Stimulated activated CD4-positive, alpha-beta T cell treated with anti-CD3 and anti-CD28 coated beads, Interleukin-12 subunit alpha, Interleukin-12 subunit beta, amount 100 ng/mL, for 48 hours (primary cell): ENCODE measurements around the gene GHSR.

Source experiments
- DNase-seq, 3 donors: peaks; one replicate each; pipeline ENCODE4 v3.0.0-alpha.2; 2020; ENCODE audit warnings: low read depth in 2 of 3, low spot score in 1 of 3

Gene GHSR

DNA sequence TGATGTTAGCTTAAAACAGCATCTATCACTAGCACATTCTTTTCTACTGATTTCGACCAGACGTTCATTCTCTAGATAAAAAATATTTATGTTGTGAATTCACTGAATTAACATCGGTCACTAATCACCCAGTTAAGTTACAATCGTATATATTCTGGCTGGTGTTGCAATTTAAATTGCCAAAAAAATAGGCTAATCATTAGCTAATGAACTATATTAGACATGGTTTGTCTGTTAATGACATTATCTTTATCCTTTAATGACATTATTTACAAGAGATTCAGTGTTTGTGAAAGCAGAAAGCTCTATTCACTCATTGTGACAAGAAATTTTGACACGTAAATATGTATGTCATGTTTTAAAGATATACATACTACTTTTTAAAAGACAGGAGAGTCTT lies 6.7 kb downstream of the GHSR start:
- no peak for DNase-seq

DNA sequence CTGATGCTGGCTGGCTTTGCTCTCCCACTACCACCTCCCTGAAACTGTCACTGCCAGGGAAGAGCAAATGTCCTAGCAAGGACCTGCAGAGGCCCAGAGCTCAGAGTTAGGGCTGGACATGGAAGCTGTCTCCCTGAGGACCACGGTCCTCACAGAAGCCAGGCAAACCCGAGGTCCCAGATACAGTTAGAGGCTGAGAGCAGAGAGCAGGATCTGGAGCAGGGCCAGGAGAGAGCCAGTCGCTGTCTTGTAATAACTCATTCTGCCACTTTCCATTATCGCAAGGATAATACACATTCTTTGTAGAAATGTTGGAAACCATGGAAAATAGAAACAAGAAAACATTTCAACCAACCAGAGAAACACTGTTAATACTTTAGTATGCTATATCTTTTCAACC lies 10.1 kb downstream of the GHSR start:
- DNase-seq: no peak

DNA sequence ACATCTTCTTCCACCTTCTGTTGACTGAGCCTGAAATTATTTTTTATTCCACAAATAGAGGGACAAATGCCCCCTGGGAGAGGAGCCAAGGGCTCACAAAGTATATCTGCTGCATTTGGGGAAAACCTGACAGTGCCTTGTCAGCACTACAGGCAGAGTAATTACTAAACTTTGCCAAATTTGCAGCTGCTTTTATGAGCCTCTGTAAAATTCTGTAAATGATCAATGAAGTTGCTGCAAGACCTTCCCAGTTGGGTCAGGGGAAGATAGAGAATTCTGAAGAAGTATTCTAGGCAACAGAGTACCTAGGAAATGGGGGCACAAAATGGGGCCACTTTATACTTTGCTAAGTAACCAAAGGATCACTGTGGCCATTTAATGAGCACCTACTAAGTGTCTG lies 10.5 kb downstream of the GHSR start:
- no peak for DNase-seq

DNA sequence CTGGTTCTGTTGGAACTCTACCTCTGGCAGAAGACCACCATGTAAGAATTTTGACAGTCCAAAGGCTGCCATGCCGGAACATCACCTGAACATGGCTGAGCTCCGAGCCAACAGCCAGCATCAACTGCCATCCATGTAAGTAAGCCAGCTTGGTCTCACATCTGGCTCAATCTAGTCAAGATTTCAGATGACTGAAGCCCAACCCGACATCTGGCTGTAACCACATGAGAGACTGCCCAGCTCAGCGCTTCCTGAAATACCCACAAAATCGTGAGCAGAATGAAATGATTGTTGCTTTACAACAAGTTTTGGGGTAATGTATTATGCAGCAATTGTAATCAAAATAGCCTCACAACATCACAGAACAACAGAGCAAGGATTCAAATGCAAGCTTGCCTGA lies 32.9 kb downstream of the GHSR start:
- no peak for DNase-seq

DNA sequence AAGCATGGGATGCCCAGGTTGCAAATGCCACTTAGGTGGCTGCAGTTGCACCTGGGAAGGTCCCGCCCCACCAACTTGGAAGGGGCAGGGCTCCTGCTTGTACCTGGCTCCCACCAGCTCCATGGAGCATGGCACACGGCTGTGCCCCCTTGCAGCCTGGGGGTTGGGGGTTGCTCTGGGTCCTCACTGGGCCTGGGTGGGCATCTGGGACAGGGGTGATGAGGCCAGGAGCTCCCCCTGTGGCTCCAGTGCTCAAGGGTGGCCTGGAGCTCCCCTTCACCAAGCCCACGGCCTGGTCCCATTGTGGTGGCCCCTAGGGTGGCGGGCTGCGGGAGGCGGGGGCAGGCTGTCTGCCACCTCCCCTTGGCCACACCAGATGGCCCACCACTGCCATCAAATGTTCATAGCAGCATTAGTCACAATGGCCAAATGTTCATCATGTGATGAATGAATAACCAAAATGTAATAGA lies 36.7 kb downstream of the GHSR start:
- DNase-seq: no peak

DNA sequence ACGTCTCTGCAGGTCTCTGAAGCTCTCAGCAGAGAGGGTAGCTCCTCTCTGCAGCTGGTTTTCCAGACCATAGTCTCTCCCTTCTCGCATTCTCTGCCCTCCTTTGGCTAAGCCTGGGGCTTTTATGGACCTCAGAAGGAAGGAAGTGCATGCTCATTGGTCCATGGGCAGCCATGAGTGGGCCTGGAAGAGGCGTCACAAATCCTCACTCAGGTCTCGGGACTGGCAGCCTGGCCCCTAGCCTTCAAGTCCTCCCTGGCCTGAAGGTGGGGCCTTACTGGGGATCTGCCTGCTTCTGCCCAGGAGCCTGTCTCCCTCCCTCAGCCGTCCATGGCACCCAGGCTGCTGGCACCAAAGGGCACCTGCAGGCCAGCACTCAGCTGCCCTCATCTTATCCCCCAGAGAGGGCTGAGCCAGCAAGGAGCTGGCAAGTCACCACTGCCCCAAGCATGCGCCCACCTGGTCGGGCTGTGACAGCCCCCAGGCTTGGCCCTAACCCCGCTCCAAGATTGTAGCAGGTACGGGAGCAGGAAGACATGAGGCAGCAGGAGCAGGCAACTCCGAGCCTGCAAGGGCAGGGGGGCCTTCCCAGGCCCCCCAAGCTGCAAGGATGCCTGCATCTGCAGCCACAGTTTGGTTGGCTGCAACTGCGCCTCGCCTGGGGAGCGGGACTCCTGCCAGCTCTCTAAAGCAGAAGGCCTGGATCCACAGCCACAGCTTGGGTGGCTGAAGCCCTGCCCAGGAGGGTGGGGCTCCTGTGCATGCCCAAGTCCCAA lies 37.4 kb downstream of the GHSR start:
- no peak for DNase-seq

DNA sequence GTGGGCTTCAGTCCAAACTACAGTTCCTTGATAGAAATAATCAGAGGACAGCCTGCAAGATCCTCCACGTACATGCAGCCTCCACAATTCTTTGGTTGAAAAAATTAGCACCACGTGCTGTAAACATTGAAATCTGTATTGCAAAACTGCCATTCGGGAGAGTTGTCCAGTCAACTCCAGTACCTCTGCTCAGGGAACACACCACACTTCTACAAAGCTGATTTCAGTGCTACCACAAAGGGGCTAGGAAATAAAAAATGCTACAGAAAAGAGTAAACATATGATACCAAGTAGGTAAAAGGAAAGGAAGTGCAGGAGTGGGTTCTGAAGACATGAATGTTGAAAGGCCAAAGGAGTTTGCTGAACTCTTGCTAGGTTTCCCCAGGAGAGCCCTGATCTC lies 40.4 kb downstream of the GHSR start:
- DNase-seq: no peak

DNA sequence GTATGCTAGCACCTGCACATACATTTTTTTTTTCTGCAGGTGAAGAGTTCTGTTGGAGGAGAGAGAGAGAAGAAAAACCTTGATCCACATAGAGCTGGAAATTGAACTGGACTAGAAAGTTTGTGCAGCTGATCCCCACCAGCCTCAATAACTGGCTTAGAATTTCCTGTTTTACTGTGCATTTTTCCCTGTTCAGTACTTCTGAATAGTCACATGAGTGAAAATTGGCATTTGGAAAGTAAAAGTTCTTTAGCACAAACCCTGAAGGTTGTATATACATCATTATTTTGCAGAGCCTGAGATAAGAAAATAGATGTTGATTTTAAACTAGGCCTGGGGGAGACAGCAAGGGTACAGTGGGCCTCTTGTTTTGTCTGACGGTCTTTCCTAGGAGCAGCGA lies 42.3 kb downstream of the GHSR start:
- no peak for DNase-seq

DNA sequence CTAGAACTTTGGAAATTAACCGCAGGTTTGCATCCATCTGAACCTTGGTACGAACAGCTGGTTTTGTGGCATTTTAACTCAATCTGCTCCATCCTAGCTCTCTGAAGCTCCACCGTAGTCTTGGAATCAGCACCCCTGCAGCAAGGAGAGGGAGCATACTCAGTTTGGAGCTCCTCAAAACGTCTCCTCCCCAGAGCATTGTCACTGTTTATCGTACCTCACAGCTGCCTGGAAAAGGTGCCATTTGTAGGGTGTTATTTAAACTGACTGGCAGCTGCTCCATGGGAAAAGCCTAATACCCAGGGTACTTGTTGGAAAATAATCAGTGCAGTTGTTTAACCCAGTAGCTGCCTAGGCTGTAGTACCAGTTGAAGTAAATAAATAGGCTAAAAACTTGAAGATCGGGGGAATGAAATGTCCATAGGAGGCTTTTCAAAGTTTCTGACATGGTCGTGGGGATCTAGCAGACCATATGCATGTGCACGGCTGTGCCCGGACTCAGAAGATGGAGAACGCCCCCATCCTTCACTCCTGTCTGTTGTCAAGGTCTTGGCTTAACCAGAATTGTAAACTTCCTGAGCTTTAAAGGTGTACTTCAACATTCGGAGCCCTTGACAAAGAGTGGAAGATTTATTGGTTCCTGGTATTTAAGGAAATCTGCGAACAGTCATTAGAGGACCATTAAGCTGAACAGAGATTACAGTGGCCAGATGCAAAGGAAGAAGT lies 43.9 kb downstream of the GHSR start:
- no peak for DNase-seq

DNA sequence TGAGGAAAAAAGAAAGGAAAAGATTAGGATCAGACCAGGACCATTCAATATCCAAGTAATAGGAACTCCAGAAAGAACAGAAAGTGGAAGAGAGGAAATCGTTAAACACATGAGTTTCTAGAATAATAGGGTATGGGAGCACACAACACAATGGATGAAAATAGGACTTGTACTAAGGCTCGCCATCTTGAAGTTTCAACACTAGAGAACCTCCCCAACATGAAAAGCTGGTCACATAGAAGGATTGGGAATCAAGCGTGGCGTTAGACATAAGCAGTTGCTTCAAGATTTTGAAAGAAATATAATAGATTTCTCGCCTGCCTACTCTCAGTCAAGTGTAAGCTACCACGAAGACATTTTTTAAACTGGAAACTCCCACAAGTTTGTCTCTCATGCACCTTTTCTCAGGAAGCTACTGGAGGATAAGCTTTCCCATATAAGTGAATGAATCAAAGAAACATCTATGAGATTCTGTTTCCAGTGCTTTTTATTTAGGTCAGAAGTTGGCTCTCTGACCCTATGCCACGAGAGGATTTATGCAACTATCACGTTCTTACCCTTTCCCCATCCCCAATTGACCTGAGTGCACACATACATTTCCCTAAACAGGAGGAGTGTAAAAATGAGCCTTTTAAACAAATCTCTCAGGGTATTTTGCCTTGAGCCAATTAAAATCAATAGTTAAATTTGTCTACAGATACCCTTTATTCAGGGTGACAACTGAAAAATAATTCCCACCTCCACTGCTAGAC lies 45.2 kb downstream of the GHSR start:
- DNase-seq: no peak

DNA sequence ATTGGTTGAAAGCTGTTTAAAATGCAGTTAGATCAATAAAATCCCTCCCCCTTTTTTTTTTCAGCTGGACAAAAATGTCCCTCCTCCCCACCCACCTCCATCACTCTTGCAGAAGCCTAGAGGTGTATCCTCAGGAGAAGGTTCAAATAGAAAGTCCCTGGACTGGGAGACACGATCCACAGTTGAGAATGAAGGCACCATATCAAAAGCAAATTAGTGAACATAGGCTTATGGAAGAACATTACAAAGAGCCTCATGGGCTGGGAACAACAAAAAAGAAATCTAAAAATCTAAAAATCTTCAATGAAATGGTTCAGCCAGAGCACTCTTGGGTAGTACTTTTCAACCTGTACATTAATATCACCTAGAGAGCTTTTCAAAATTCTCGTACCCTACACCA lies 46.2 kb downstream of the GHSR start:
- DNase-seq: no peak

DNA sequence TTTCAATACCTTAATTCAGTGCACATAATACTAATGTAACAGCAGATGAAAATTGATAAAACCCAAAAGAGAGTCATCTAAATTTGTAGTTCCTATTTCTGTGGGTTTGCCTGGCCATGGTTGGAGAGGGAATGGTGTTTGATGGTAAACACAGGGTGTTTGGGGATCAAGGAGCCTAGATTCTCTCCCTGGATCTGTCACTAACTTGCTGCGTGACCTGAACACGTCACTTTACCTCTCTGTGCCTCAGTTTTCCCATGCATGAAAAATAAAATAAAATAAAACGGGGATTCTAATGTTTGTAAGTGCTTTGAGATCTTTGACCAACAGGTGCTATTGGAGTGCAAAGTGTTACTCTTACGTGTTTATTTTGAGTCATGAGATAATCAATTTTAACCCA lies 49.8 kb downstream of the GHSR start:
- no peak for DNase-seq

DNA sequence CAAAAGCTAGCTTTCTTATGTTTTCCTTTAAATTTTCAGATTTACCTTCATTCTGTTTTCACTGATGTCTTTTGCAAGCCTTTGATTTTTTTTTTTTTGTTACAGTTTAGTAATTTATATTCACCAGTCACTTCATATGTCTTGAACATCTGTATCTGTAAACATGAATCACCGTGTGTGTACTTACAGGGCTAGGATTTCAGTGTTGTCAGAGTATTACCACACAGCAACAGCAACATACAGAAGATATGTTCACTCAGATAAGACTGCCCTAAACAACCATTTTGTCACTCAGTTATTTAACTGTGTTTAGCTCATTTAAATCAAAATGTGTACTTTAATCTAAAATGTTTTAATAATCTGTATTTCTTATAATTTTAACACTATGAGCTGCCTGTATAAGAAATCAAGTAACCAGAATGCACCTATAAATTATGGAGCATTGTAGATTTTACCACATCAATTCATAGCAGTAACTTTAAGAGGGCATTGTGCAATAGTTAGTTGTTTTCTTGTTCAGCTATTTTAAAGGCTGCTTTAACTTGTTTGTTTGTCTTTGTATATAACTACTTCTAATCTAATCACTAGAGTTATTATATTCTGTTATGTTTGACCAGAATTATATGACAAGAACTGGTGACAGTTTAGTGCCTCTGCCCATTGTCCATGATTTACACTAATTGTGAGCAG lies 50.4 kb downstream of the GHSR start:
- DNase-seq: no peak

DNA sequence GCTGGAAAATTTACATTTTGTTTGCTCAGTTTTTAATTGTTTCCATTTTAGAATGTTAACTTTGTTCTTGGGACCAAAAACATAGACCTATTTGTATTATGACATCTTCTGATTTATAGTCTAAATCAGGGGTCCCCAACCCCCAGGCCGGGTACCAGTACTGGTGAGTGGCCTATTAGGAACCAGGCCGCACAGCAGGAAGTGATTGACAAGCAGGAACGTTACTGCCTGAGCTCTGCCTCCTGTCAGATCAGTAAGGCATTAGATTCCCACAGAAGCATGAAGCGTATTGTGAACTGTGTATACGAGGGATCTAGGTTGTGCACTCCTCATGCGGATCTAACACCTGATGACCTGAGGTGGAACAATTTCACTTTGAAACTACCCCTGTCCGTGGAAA lies 51.9 kb downstream of the GHSR start:
- no peak for DNase-seq

DNA sequence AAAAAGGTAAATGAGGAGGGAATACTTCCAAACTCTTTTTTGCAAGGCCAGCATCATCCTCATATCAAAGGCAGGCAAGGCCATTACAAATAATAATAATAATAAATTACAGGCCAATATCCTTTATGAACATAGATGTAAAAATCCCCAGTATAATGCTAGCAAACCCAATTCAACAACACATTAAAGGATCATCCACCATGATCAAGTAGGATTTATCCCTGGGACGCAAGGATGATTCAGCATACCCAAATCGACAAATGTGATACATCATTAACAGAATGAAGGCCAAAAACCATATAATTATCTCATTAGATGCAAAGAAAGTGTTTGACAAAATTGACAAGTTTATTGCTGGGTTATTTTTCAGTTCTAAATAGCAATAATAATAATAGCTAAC lies 53.6 kb downstream of the GHSR start:
- no peak for DNase-seq
